Adrenal gland (tissue), 12 donors: ENCODE results near the gene SIAE. TPM values are rescaled to one million over a fixed set of nuclear protein-coding genes. Genes with fewer than 3 reads are reported as not detected.

Source experiments
- DNase-seq, 7 donors: peaks; one replicate each; pipeline ENCODE4 v3.0.0-alpha.2; 2019 to 2020
- H3K27ac ChIP-seq, 5 donors: fragments of 200-600 bp; sonication (generic) in 4 of 5; 1 replicate in 3 of 5; 2 replicates in 2 of 5; pipeline versions ENCODE4 v1.5.1 to v1.8.0; 2016 to 2020; ENCODE audit warnings: mild to moderate bottlenecking in 1 of 5
- H3K27me3 ChIP-seq: fragments of 200-600 bp; 2 replicates; pipeline ENCODE4 v1.8.0; 2021
- H3K36me3 ChIP-seq, 2 donors: fragments of 200-600 bp; replicated peaks in 1 of 2; 1 replicate in 1 of 2; 2 replicates in 1 of 2; pipeline versions ENCODE4 v1.5.1 to v1.8.0; 2018 to 2022
- H3K4me1 ChIP-seq, 2 donors: fragments of 200-600 bp; replicated peaks in 1 of 2; 1 replicate in 1 of 2; 2 replicates in 1 of 2; pipeline versions ENCODE4 v1.5.1 to v1.8.0; 2018 to 2021
- H3K4me3 ChIP-seq, 4 donors: fragments of 200-600 bp; sonication (generic) in 3 of 4; one replicate each; pipeline ENCODE4 v1.5.1; 2016 to 2018
- H3K9me3 ChIP-seq, 3 donors: fragments of 200-600 bp; sonication (generic) in 1 of 3; replicated peaks in 1 of 3; 1 replicate in 2 of 3; 2 replicates in 1 of 3; pipeline versions ENCODE4 v1.5.1 to v1.8.0; 2016 to 2021
- CTCF ChIP-seq, 6 experiments: fragments of 450-650 bp in 4 of 6; fragments of 200-600 bp in 2 of 6; sonication (generic) in 1 of 6; IDR thresholded peaks; 1 replicate in 5 of 6; 2 replicates in 1 of 6; pipeline versions ENCODE4 v1.5.1 to v1.8.0; 2016 to 2021; ENCODE audit warnings: antibody characterized with exemption in 6 of 6, mild to moderate bottlenecking in 2 of 6, moderate library complexity in 1 of 6
- POLR2A ChIP-seq, 2 donors: fragments of 450-650 bp; IDR thresholded peaks; one replicate each; pipeline ENCODE4 v1.6.1; 2017; ENCODE audit warnings: antibody characterized with exemption in 2 of 2, mild to moderate bottlenecking in 2 of 2, moderate library complexity in 1 of 2
- WGBS, 4 donors: extraction: QIAGEN DNeasy Blood & Tissue Kit in 2 of 4; methylation state at CpG; one replicate each; pipeline versions ENCODE4 v1.1.5 to v1.1.7; 2013 to 2017; 5-methylcytosine and 5-hydroxymethylcytosine counted together
- intact Hi-C, 2 donors: fragments of 100-400 bp; cut with DNase I; formaldehyde crosslinking; loops; one replicate each; pipeline versions ENCODE4 v1.14.1 to v1.15.0; 2022 to 2023
- polyA plus RNA-seq, 3 donors: library from polyadenylated mRNA; stranded (reverse); fragments of 200-250 nt in 2 of 3; fragments of 350-450 nt in 1 of 3; fragmentation: Illumina TruSeq in 1 of 3; extraction: RNeasy Lipid Tissue Mini Kit (QIAGEN cat#74804) in 1 of 3; gene quantifications; one replicate each; pipeline ENCODE4 v1.2.3, GENCODE V29; 2013 to 2014
- total RNA-seq, 9 donors: library from RNA; depleted of rRNA in 4 of 9; stranded (reverse); fragments of >200 nt in 4 of 9; fragments of 120-200 nt in 1 of 9; fragmentation: NEBNext Ultra II Directional in 1 of 9; extraction: Animal tissue kit (Norgen Biotek cat#: 25700) in 1 of 9; gene quantifications; one replicate each; pipeline versions ENCODE4 v1.1.0 to v1.2.4, GENCODE V29; 2013 to 2023
- donor health status: healthy with polysubstance abuse.
- donor health status: Bipolar disorder and iron deficiency.
- donor health status: DM: yes; HTN: yes; CAD: no.
- donor health status: DM: no; HTN: no; CAD: no.
- donor health status: DM: no; HTN: no; CAD: no.
- donor health status: DM: yes; HTN: yes; CAD: no.

SIAE gene
- total and polyA plus RNA-seq, 12 donors = 6.4 to 50.0 (median 29.0) TPM

- Histone ChIP-seq H3K36me3 (no peaks in the 10 kb centered on the region), H3K4me1 (peaks cover 12 to 14% of the 10 kb centered on the region in 2 donors), H3K4me3 (peak overlapping the region in 2 of 4 donors; percentile 70 to 74), H3K27ac (no peak overlapping the region), H3K27me3 (no peaks in the 10 kb centered on the region), H3K9me3 (no peaks in the 10 kb centered on the region)
- WGBS, 4 donors = 80 to 83% (median 81%) methylated on average over 5 of the region's 5 CpGs
- no peak for DNase-seq
- intact Hi-C loops = loop anchor here (5.0 kb wide), 2 partner anchors 88 to 163 kb away; partner anchors contain the start of gene ESAM (in 2 of the 2)
- TF ChIP-seq CTCF (IDR thresholded peaks at IDR 0.05) (no peak), POLR2A (IDR thresholded peaks at IDR 0.05) (no peak)
Measured at GRCh38 chr11:124674571-124674970, 1.0 kb upstream of the SIAE start.

DNA sequence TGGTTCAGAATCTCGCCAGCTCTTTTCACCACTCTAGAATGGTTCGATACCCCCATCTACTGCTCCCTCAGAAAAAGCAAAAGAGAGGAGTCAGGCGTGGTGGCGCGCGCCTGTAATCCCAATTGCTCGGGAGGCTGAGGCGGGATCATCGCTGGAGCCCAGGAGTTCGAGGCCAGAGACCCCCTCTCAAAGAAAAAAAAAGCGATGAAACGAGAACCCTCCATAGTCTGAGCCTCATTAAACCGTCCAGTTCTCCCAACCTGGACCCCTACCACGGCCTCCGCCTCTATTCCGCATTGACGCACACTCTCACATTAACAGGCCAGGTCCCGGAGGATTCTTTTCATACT, 604 bp upstream of the SIAE start:
- TF ChIP-seq POLR2A (IDR thresholded peaks at IDR 0.05) (no peak), CTCF (IDR thresholded peaks at IDR 0.05) (no peak)
- 28 to 36% (median 30%) methylated on average over 18 of the region's 18 CpGs for WGBS, 4 donors
- intact Hi-C loops = loop anchor here (5.0 kb wide), 2 partner anchors 88 to 163 kb away; partner anchors contain the start of gene ESAM (in 2 of the 2)
- peaks cover 12 to 14% of the 10 kb centered on the region in 2 donors for H3K4me1 ChIP-seq
- peak overlapping the region in 3 of 5 donors; percentile 58 to 85 (median 74) for H3K27ac ChIP-seq
- H3K4me3 ChIP-seq = peak overlapping the region in 2 of 4 donors; percentile 70 to 74
- H3K9me3 ChIP-seq = no peaks in the 10 kb centered on the region
- DNase-seq = no peak
- no peaks in the 10 kb centered on the region for H3K36me3 ChIP-seq
- H3K27me3 ChIP-seq = no peaks in the 10 kb centered on the region

- DNase-seq = no peak
Measured at GRCh38 chr11:124672536-124673215, 863 bp downstream of the SIAE start.

More at GRCh38 chr11:124672536-124673215, 863 bp downstream of the SIAE start:
- Histone ChIP-seq H3K36me3 (no peaks in the 10 kb centered on the region), H3K4me3 (peak overlapping the region in 2 of 4 donors; percentile 70 to 74), H3K27me3 (no peaks in the 10 kb centered on the region), H3K27ac (peak overlapping the region in 3 of 5 donors; percentile 17 to 74 (median 68)), H3K9me3 (no peaks in the 10 kb centered on the region), H3K4me1 (peaks cover 12 to 14% of the 10 kb centered on the region in 2 donors)
- intact Hi-C loops = loop anchor here (5.0 kb wide), 2 partner anchors 90 to 165 kb away; partner anchors contain the start of gene ESAM (in 2 of the 2)
- TF ChIP-seq POLR2A (IDR thresholded peaks at IDR 0.05) (no peak), CTCF (IDR thresholded peaks at IDR 0.05) (no peak)
- 62 to 66% (median 65%) methylated on average over 7 of the region's 7 CpGs for WGBS, 4 donors
